GM13976 (cell line): Measurements from ENCODE around the gene CISH.
A peak's percentile ranks its signal among the peaks of the same experiment; 100 is the strongest.

Experiments
- DNase-seq: peaks from one replicate; pipeline ENCODE4 v3.0.0; 2012; ENCODE audit warnings: low spot score
- CTCF ChIP-seq: IDR thresholded peaks from 2 replicates; pipeline ENCODE4 v1.5.1; 2012; ENCODE audit warnings: borderline replicate concordance, mild to moderate bottlenecking; ENCODE audit not compliant: insufficient read depth; ENCODE audit errors: extremely low read depth, missing control alignments, control extremely low read depth
- in situ Hi-C: fragments of 300-500 bp; cut with MboI; formaldehyde crosslinking; loops from one replicate; pipeline ENCODE4 v1.12.0; 2022; ENCODE audit warnings: low sequenced_read_pairs, mixed read lengths, inconsistent platforms; ENCODE audit not compliant: unreplicated experiment

CISH gene

GRCh38 chr3:50630877-50631276 lies 19.3 kb upstream of the CISH start:
- no peak for DNase-seq
- in situ Hi-C loops, result no loop called here
- TF ChIP-seq CTCF, result no peak

- in situ Hi-C loops, result no loop called here
- TF ChIP-seq CTCF, result no peak
- DNase-seq, result no peak
Measured at GRCh38 chr3:50630394-50630793, 18.8 kb upstream of the CISH start.

- DNase-seq, result no peak
- in situ Hi-C loops, result no loop called here
- no peak for TF ChIP-seq CTCF
Measured at GRCh38 chr3:50628601-50629000, 17.0 kb upstream of the CISH start.

GRCh38 chr3:50627407-50628051 lies 16.0 kb upstream of the CISH start:
- peak; percentile 44 for TF ChIP-seq CTCF
- in situ Hi-C loops, result no loop called here
- peak; percentile 56 for DNase-seq

GRCh38 chr3:50626401-50626800 lies 14.8 kb upstream of the CISH start:
- no peak for TF ChIP-seq CTCF
- in situ Hi-C loops, result no loop called here
- DNase-seq, result no peak

- no peak for DNase-seq
- in situ Hi-C loops, result no loop called here
- TF ChIP-seq CTCF, result no peak
Measured at GRCh38 chr3:50625231-50626182, 13.9 kb upstream of the CISH start.
